ENCODE data around the gene AP2A2. TPM values are rescaled to one million over a fixed set of nuclear protein-coding genes. Genes with fewer than 3 reads are reported as not detected.

AP2A2 gene
- total RNA-seq, 2 donors from 2014 or later = 79.4 to 97.7 TPM

DNA sequence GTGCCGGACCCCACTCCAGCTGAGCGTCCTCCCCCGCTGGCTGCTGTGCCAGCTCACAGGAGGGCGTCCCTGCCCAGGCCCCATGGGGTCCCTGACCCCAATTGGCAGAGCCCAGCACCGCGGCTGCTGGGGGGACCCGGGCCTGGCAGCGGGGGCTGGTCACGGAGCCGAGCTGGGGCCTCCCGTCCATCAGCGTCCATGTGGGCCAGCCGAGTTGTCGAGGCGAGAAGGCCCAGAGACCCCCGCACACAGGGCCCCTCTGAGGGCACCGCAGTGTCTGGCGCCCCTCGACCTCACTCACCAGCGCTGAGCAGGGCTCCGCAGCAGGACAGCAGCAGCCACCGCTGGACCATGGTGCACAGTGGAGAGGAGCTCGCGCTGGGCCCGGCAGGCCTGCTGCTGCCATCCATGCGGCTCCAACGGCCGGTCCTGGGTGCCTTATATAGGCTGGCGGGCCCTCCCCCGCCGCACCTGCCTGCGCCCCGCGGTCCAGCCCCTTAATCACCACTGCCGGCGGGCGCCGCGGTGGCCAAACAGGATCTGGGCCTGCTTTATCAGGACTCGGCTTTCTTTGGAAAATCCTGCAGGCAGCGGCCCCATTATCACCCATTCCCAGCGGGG, 110.7 kb downstream of the AP2A2 start, which contains the start of gene MUC6:
Gene MUC6, minus strand, starts transcription at position 416 of the 621 bp plus-strand sequence. Its CDS starts 63 bp downstream, at position 353.
- Histone ChIP-seq H3K4me3 (ENCODE audit: low read length) (no peak within 1 kb of the TSS), H3K27ac (ENCODE audit: low read depth, low read length) (no peak within 1 kb of the TSS), H3K4me1 (ENCODE audit: control insufficient read depth, insufficient read depth, low read length) (no peaks in the 10 kb centered on the region), H3K27me3 (ENCODE audit: control insufficient read depth, insufficient read depth, low read length, poor library complexity, severe bottlenecking) (no peaks in the 10 kb centered on the region), H3K36me3 (ENCODE audit: control insufficient read depth, insufficient read depth, low read length) (no peaks in the 10 kb centered on the region), H3K9me3 (ENCODE audit: control insufficient read depth, low read length) (no peaks in the 10 kb centered on the region), H3K9ac (ENCODE audit: extremely low read depth, low read length, poor library complexity, severe bottlenecking) (no peak within 1 kb of the TSS)
- TF ChIP-seq, protein P1, sequence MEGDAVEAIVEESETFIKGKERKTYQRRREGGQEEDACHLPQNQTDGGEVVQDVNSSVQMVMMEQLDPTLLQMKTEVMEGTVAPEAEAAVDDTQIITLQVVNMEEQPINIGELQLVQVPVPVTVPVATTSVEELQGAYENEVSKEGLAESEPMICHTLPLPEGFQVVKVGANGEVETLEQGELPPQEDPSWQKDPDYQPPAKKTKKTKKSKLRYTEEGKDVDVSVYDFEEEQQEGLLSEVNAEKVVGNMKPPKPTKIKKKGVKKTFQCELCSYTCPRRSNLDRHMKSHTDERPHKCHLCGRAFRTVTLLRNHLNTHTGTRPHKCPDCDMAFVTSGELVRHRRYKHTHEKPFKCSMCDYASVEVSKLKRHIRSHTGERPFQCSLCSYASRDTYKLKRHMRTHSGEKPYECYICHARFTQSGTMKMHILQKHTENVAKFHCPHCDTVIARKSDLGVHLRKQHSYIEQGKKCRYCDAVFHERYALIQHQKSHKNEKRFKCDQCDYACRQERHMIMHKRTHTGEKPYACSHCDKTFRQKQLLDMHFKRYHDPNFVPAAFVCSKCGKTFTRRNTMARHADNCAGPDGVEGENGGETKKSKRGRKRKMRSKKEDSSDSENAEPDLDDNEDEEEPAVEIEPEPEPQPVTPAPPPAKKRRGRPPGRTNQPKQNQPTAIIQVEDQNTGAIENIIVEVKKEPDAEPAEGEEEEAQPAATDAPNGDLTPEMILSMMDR (conservative IDR thresholded peaks at IDR 0.05) = no peak
- no peak within 1 kb of the TSS for H3K27ac Mint-ChIP-seq
- H3K9me3 Mint-ChIP-seq = no peaks in the 10 kb centered on the region
- WGBS, 2 experiments (ENCODE audit: insufficient coverage in 1 of 2, insufficient read length in 1 of 2) = 90 to 91% methylated on average over 23 to 42 of the region's 42 CpGs
- H3K4me1 Mint-ChIP-seq = no peaks in the 10 kb centered on the region
- DNase-seq = no peak
- H3K36me3 Mint-ChIP-seq (ENCODE audit: low read depth) = no peaks in the 10 kb centered on the region
- H3K27me3 Mint-ChIP-seq (ENCODE audit: insufficient read depth) = no peaks in the 10 kb centered on the region
- H3K4me3 Mint-ChIP-seq = no peak within 1 kb of the TSS

DNA sequence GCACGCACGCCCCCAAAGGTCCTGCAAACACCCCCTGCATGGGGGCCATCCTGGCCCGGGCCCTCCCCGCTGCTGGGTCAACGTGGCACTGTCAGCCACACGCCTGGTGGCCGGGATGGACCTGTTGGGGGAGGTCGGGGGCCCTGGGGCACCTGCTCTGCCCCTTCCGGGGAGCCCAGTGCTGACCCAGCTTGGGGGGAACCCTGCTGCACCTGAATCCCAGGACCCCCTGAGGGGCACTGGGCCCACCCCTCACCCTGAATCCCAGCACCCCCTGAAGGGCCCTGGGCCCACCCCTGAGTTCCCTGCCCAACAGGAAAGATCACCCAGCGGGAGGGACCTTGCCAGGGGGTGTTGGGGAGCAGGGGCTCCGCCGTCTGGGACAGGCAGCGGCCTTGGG, 111.3 kb downstream of the AP2A2 start:
- no peak overlapping the region for H3K9ac ChIP-seq (ENCODE audit: extremely low read depth, low read length, poor library complexity, severe bottlenecking)
- H3K4me3 ChIP-seq (ENCODE audit: low read length) = no peak overlapping the region
- Mint-ChIP-seq H3K27ac (no peak overlapping the region), H3K36me3 (ENCODE audit: low read depth) (no peaks in the 10 kb centered on the region), H3K4me3 (no peak overlapping the region), H3K9me3 (no peaks in the 10 kb centered on the region), H3K27me3 (ENCODE audit: insufficient read depth) (no peaks in the 10 kb centered on the region), H3K4me1 (no peaks in the 10 kb centered on the region)
- no peaks in the 10 kb centered on the region for H3K9me3 ChIP-seq (ENCODE audit: control insufficient read depth, low read length)
- H3K36me3 ChIP-seq (ENCODE audit: control insufficient read depth, insufficient read depth, low read length) = no peaks in the 10 kb centered on the region
- TF ChIP-seq, protein P1 (conservative IDR thresholded peaks at IDR 0.05) = no peak
- no peaks in the 10 kb centered on the region for H3K4me1 ChIP-seq (ENCODE audit: control insufficient read depth, insufficient read depth, low read length)
- H3K27ac ChIP-seq (ENCODE audit: low read depth, low read length) = no peak overlapping the region
- no peak for DNase-seq
- H3K27me3 ChIP-seq (ENCODE audit: control insufficient read depth, insufficient read depth, low read length, poor library complexity, severe bottlenecking) = no peaks in the 10 kb centered on the region
- WGBS, 2 experiments (ENCODE audit: insufficient coverage in 1 of 2, insufficient read length in 1 of 2) = 92 to 96% methylated on average over 9 to 13 of the region's 13 CpGs

- no peak overlapping the region for H3K4me3 ChIP-seq (ENCODE audit: low read length)
- Mint-ChIP-seq H3K36me3 (ENCODE audit: low read depth) (no peaks in the 10 kb centered on the region), H3K27ac (no peak overlapping the region), H3K4me1 (no peaks in the 10 kb centered on the region), H3K9me3 (no peaks in the 10 kb centered on the region), H3K27me3 (ENCODE audit: insufficient read depth) (no peaks in the 10 kb centered on the region), H3K4me3 (no peak overlapping the region)
- no peaks in the 10 kb centered on the region for H3K36me3 ChIP-seq (ENCODE audit: control insufficient read depth, insufficient read depth, low read length)
- H3K9me3 ChIP-seq (ENCODE audit: control insufficient read depth, low read length) = no peaks in the 10 kb centered on the region
- H3K27me3 ChIP-seq (ENCODE audit: control insufficient read depth, insufficient read depth, low read length, poor library complexity, severe bottlenecking) = no peaks in the 10 kb centered on the region
- no peak overlapping the region for H3K27ac ChIP-seq (ENCODE audit: low read depth, low read length)
- TF ChIP-seq, protein P1 (conservative IDR thresholded peaks at IDR 0.05) = no peak
- 90 to 93% methylated on average over 7 to 26 of the region's 26 CpGs for WGBS, 2 experiments (ENCODE audit: insufficient coverage in 1 of 2, insufficient read length in 1 of 2)
- no peak for DNase-seq
- H3K4me1 ChIP-seq (ENCODE audit: control insufficient read depth, insufficient read depth, low read length) = no peaks in the 10 kb centered on the region
- H3K9ac ChIP-seq (ENCODE audit: extremely low read depth, low read length, poor library complexity, severe bottlenecking) = no peak overlapping the region
Observed at GRCh38 chr11:1037506-1038055, 111.9 kb downstream of the AP2A2 start.
